Caco-2 (cell line): ENCODE results near the gene TP53BP2. TPM values are rescaled to one million over a fixed set of nuclear protein-coding genes. Genes with fewer than 3 reads are reported as not detected.

ENCODE experiments used
- BruUV-seq: library from RNA; stranded (reverse); fragments of 400-500 nt; replicated peaks from 2 replicates; lab custom pipeline; 2021; lab: Mats Ljungman, UMichigan
- CTCF ChIA-PET: fragments of 300-600 bp; sonication (Branson Sonifier 250); formaldehyde crosslinking; loops from one replicate; lab custom pipeline; 2022; ENCODE audit warnings: antibody characterized with exemption; lab: Charles Lee
- POLR2A ChIA-PET: fragments of 300-600 bp; sonication (Branson Sonifier 250); formaldehyde crosslinking; loops from one replicate; lab custom pipeline; 2022; ENCODE audit warnings: antibody characterized with exemption; lab: Charles Lee
- DNase-seq, 2 experiments: peaks; one replicate each; pipeline versions ENCODE4 v3.0.0 to v3.0.0-alpha.2; 2020 to 2022
- H3K27me3 ChIP-seq: replicated peaks from 2 replicates; pipeline ENCODE4 v1.6.0; 2011; ENCODE audit warnings: low read length; ENCODE audit not compliant: control insufficient read depth, insufficient read depth
- H3K36me3 ChIP-seq: 2 replicates; pipeline ENCODE4 v1.5.1; 2011; ENCODE audit warnings: low read length; ENCODE audit not compliant: control insufficient read depth, insufficient read depth
- H3K4me1 ChIP-seq: fragments of 250-450 bp; sonication (Bioruptor Pico); 2 replicates; pipeline ENCODE4 v1.5.1; 2020; ENCODE audit warnings: mild to moderate bottlenecking
- H3K4me3 ChIP-seq: 2 replicates; pipeline ENCODE4 v1.5.1; 2011; ENCODE audit warnings: low read depth, mild to moderate bottlenecking, control low read depth, low read length
- H3K9me3 ChIP-seq: fragments of 250-450 bp; sonication (Bioruptor Pico); 2 replicates; pipeline ENCODE4 v1.5.1; 2020; ENCODE audit warnings: mild to moderate bottlenecking, moderate library complexity
- H3K27ac Mint-ChIP-seq: one replicate; pipeline ENCODE4 v1.8.0; 2022; ENCODE audit warnings: mixed read lengths; ENCODE audit not compliant: unreplicated experiment
- H3K27me3 Mint-ChIP-seq: one replicate; pipeline ENCODE4 v1.8.0; 2022; ENCODE audit warnings: mixed read lengths; ENCODE audit not compliant: insufficient read depth, unreplicated experiment
- H3K36me3 Mint-ChIP-seq: one replicate; pipeline ENCODE4 v1.8.0; 2022; ENCODE audit warnings: mild to moderate bottlenecking, mixed read lengths; ENCODE audit not compliant: insufficient read depth, unreplicated experiment
- H3K4me1 Mint-ChIP-seq: one replicate; pipeline ENCODE4 v1.8.0; 2022; ENCODE audit warnings: low read depth, mixed read lengths; ENCODE audit not compliant: unreplicated experiment
- H3K4me3 Mint-ChIP-seq: one replicate; pipeline ENCODE4 v1.8.0; 2022; ENCODE audit warnings: mild to moderate bottlenecking, moderate library complexity, mixed read lengths; ENCODE audit not compliant: unreplicated experiment
- H3K9me3 Mint-ChIP-seq: one replicate; pipeline ENCODE4 v1.8.0; 2022; ENCODE audit warnings: mixed read lengths; ENCODE audit not compliant: unreplicated experiment
- CTCF ChIP-seq, 2 experiments: fragments of 200-600 bp in 1 of 2; IDR thresholded peaks; 1 replicate in 1 of 2; 2 replicates in 1 of 2; pipeline versions ENCODE4 v1.5.1 to v1.8.0; 2011 to 2022; ENCODE audit warnings: antibody characterized with exemption in 1 of 2, control low read depth in 1 of 2, inconsistent platforms in 1 of 2, low read depth in 1 of 2, low read length in 1 of 2, mild to moderate bottlenecking in 1 of 2, moderate library complexity in 1 of 2; ENCODE audit not compliant: insufficient read depth in 1 of 2, severe bottlenecking in 1 of 2, unreplicated experiment in 1 of 2
- intact Hi-C: fragments of 100-400 bp; cut with micrococcal nuclease; formaldehyde crosslinking; loops from one replicate; pipeline ENCODE4 v1.10.0; 2022; ENCODE audit not compliant: unreplicated experiment
- total RNA-seq: library from RNA; stranded (reverse); gene quantifications from 2 replicates; pipeline ENCODE4 v1.2.3, GENCODE V29; 2022

Gene TP53BP2
- total RNA-seq, 1 experiment from 2014 or later: 49.6 TPM

GRCh38 chr1:223761411-223761810, 84.3 kb downstream of the TP53BP2 start:
- H3K9me3 Mint-ChIP-seq: no peaks in the 10 kb centered on the region
- peaks cover 75% of the 10 kb centered on the region for H3K4me1 ChIP-seq
- H3K36me3 ChIP-seq: peaks cover 2% of the 10 kb centered on the region; the same call in 1 of the 2 replicates
- H3K9me3 ChIP-seq: no peaks in the 10 kb centered on the region
- no peaks in the 10 kb centered on the region for H3K27me3 Mint-ChIP-seq
- DNase-seq: peak in 1 of 2 experiments; percentile 62
- peaks cover 44% of the 10 kb centered on the region for H3K4me1 Mint-ChIP-seq
- TSS peak; percentile 12 for BruUV-seq
- H3K27me3 ChIP-seq: no peaks in the 10 kb centered on the region
- POLR2A ChIA-PET: no interaction called here
- no peak overlapping the region for H3K4me3 ChIP-seq
- intact Hi-C loops: no loop called here
- CTCF ChIA-PET: interaction anchor here (0.9 to 1.3 kb wide), 2 partner anchors 9 to 49 kb away, joined by 3 read pairs; partner anchors contain the start of gene CAPN2
- no peak for TF ChIP-seq CTCF (IDR thresholded peaks at IDR 0.05; ENCODE audit: insufficient read depth in 1 of 2, low read depth in 1 of 2, low read length in 1 of 2, severe bottlenecking in 1 of 2, unreplicated experiment in 1 of 2)
- peaks cover 88% of the 10 kb centered on the region for H3K36me3 Mint-ChIP-seq
- no peak overlapping the region for H3K4me3 Mint-ChIP-seq
- H3K27ac Mint-ChIP-seq: peak overlapping the region; percentile 60

GRCh38 chr1:223760833-223761232, 84.9 kb downstream of the TP53BP2 start:
- peaks cover 44% of the 10 kb centered on the region for H3K4me1 Mint-ChIP-seq
- no peaks in the 10 kb centered on the region for H3K9me3 Mint-ChIP-seq
- H3K4me3 Mint-ChIP-seq: no peak overlapping the region
- TF ChIP-seq CTCF (IDR thresholded peaks at IDR 0.05; ENCODE audit: insufficient read depth in 1 of 2, low read depth in 1 of 2, low read length in 1 of 2, severe bottlenecking in 1 of 2, unreplicated experiment in 1 of 2): no peak
- Histone ChIP-seq H3K27me3 (no peaks in the 10 kb centered on the region), H3K9me3 (no peaks in the 10 kb centered on the region), H3K4me3 (no peak overlapping the region), H3K36me3 (peaks cover 3% of the 10 kb centered on the region; the same call in 1 of the 2 replicates), H3K4me1 (peaks cover 70% of the 10 kb centered on the region)
- DNase-seq: no peak
- H3K27ac Mint-ChIP-seq: peak overlapping the region; percentile 60
- POLR2A ChIA-PET: interaction anchor here (0.7 kb wide), 1 partner anchor 85 kb away, joined by 3 read pairs; no protein-coding TSS in a partner anchor
- intact Hi-C loops: no loop called here
- CTCF ChIA-PET: interaction anchor here (0.6 to 1.3 kb wide), 3 partner anchors 9 to 50 kb away, joined by 3 read pairs; partner anchors contain the start of gene CAPN2
- no TSS peak for BruUV-seq
- no peaks in the 10 kb centered on the region for H3K27me3 Mint-ChIP-seq
- H3K36me3 Mint-ChIP-seq: peaks cover 88% of the 10 kb centered on the region

- ChIA-PET POLR2A (no interaction called here), CTCF (interaction anchor here (0.7 kb wide), 1 partner anchor 9 kb away, joined by 3 read pairs; no protein-coding TSS in a partner anchor)
- H3K4me1 ChIP-seq: peaks cover 54% of the 10 kb centered on the region
- peaks cover 85% of the 10 kb centered on the region for H3K36me3 Mint-ChIP-seq
- no TSS peak for BruUV-seq
- H3K9me3 ChIP-seq: no peaks in the 10 kb centered on the region
- H3K4me1 Mint-ChIP-seq: peaks cover 44% of the 10 kb centered on the region
- DNase-seq: peak in 1 of 2 experiments; percentile 24
- H3K27ac Mint-ChIP-seq: peak overlapping the region; percentile 60
- no peaks in the 10 kb centered on the region for H3K27me3 Mint-ChIP-seq
- no peaks in the 10 kb centered on the region for H3K9me3 Mint-ChIP-seq
- H3K4me3 Mint-ChIP-seq: no peak overlapping the region
- no peaks in the 10 kb centered on the region for H3K27me3 ChIP-seq
- H3K36me3 ChIP-seq: peaks cover 3% of the 10 kb centered on the region
- H3K4me3 ChIP-seq: no peak overlapping the region
- TF ChIP-seq CTCF (IDR thresholded peaks at IDR 0.05; ENCODE audit: insufficient read depth in 1 of 2, low read depth in 1 of 2, low read length in 1 of 2, severe bottlenecking in 1 of 2, unreplicated experiment in 1 of 2): no peak
- intact Hi-C loops: no loop called here
These were observed 86.5 kb downstream of the TP53BP2 start for GRCh38 chr1:223759273-223759672.
